HG03066 (cell line): ENCODE data around the gene C10orf90.

Experiments used
- ATAC-seq: cut with Tn5 transposase; IDR thresholded peaks from one replicate; pipeline ENCODE4 v1.9.1; 2021; ENCODE audit warnings: low read depth; ENCODE audit not compliant: unreplicated experiment

Gene C10orf90

DNA sequence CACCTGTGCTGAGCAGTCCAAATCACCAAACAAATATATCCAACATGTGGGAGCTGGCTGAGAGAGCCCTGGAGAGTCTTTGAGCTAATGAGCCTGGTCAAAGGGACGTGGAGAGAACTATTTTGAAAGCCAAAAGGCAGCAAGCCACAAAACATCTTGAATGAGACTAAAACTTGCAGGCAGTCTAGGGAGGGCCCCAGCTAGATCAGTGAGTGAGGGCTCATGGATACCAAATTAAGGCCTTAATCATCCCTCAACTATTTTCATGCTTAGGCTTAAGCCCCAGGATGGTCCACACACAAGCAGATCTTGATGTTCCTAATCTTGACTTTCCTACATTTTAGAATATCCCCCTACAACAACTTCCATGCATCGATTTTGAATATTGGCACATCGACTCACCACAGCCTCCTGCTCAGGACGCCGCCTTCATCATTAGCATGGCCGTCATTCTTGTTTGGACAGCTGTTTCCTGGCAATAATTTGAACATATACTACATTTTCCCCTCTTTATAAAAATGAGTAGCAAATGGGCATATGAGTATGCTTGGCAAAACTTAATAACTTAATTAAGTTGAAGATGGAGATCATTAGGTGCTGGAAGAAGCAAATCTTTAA is 195.3 kb downstream of the C10orf90 start:
- no peak for ATAC-seq

- ATAC-seq, result no peak
Measured at GRCh38 chr10:126474031-126474430, 196.5 kb downstream of the C10orf90 start.

GRCh38 chr10:126470991-126471390 is 199.5 kb downstream of the C10orf90 start:
- no peak for ATAC-seq

GRCh38 chr10:126469692-126470091 is 200.8 kb downstream of the C10orf90 start:
- no peak for ATAC-seq

DNA sequence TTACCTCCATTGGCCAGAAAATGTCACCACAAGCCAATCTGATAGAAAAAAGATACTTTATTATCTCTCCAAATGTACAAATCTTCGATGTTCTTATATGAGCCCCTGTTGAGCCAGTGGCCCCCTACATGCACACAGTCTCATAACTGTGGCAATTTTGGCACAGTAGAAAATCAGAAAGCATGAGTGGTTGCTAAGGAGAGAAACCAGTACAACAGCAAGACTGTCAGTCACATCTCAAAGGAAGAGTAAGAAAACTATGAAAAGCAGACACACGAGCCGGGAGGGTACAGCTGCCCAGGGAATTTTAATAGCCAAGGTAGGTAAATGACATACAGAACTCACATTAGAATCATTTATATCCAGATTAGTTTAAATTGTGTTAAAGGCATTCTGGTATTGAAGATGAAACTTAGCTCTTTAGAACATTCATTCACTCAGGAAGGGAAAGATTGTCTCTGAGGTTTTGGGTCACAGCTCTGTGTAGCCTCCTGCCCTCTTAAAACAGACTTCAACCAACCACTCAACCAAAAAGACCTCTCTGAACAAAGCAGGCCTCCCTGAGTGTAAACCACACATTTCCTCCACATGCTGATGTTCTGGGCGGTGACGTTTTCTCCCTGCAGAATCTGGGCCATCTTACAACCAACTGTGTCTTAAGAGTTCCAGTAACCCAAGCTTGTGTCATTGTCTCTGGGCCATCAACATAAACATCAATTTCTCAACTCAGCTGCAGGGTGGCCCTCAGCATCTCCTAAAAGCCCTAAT is 201.4 kb downstream of the C10orf90 start:
- no peak for ATAC-seq

- ATAC-seq, result no peak
Measured at GRCh38 chr10:126468467-126468866, 202.0 kb downstream of the C10orf90 start.

- ATAC-seq, result no peak
Measured at GRCh38 chr10:126465771-126466170, 204.7 kb downstream of the C10orf90 start.

DNA sequence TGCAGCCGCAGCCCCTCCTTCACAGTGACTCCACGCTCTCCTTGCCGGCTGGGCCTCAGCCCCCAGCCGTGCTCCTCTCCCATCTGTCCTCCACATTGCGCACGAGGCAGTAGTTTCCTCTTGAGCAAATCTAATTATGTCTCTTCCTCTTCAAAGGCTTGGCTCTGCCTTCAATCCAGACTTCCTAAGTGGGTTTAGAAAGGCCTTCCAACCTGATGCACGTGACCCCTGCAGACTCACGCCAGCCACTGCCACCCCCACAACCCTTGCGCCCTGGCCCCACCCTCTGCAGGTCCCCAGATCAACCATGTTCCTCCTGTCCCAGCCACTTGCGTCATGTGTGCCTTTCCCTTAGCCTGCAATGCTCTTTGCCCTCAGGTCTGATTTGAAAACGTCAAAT is 207.2 kb downstream of the C10orf90 start:
- no peak for ATAC-seq

DNA sequence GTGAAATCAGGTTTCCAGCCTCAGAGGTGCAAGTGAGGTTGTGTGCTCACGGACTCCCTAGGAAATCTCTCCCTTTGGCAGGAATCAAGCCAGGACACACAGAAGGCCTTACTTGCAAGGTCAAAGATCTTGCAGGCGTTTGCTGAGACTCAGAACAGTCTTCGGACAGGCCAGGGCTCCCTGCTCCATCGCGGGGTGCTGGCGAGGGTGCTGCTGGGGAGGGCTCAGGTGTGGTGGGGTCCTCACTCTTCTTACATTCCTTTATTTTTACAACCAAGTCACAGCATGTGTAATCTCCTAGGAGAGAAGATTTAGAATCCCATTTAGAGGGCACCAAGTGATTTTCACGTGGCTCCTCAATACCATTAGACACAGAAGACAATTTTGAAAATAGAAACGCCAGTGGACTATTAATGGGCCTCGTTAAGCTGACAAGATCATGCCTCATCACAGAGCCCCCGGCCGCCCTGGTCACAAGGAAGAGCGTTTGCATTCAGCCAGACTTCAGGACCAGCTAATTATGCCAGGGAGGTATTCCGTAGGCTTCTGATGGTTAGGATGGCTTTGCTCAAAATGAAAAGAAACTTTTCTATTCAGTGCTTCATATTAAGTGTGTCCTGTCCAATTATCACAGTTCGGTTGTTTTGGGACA is 209.1 kb downstream of the C10orf90 start:
- ATAC-seq, result no peak

DNA sequence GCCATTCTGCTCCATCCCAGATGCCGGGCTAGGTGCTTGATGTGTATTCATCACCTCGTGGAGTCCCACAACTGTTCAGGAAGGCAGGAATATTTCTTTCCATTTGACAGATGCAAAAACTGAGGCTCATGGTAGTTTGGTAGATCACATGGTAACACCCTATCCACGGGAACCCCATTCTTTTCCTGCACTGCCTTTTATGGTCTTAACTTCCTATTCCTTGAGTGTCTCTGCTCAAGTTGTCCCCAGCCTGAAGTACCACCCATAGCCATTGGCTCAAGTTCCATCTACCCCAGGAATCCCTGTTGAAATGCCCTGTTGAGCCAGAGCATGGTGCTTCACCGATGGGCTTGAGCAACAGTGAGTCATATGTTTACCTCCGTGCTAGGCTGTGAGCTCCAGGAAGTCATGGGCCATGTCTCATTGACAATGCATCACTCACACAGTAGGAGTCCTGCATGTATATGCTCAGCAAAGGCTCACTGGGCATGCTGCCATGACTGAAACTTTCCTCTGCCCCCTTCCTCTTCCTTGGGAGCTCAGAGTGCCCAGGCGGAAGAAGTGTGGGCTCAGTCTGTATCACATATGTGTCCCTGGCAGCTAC is 210.5 kb downstream of the C10orf90 start:
- ATAC-seq, result no peak

- no peak for ATAC-seq
Measured at GRCh38 chr10:126459032-126459831, 211.3 kb downstream of the C10orf90 start.

GRCh38 chr10:126458466-126458865 is 212.0 kb downstream of the C10orf90 start:
- no peak for ATAC-seq

DNA sequence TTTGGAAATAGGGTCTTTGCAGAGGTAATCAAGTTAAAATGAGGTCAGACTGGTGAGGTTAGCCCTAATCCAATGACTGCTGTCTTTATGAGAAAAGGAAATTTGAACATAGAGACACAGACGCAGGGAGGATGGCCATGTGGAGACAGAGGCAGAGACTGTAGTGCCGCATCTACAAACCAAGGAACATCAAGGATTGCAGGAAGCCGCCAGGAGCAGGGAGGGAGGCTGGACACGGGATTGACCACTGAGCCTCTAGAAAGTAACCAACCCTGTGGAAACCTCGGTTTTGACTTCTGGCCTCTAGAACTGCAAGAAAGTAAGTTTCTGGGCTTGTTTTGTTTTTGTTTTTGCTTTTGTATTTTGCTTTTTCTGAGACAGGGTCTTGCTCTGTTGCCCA is 213.9 kb downstream of the C10orf90 start:
- no peak for ATAC-seq

- ATAC-seq, result no peak
Measured at GRCh38 chr10:126455766-126456405, 214.6 kb downstream of the C10orf90 start.

GRCh38 chr10:126455036-126455765 is 215.3 kb downstream of the C10orf90 start:
- ATAC-seq, result no peak

GRCh38 chr10:126454045-126454751 is 216.3 kb downstream of the C10orf90 start:
- ATAC-seq, result no peak

DNA sequence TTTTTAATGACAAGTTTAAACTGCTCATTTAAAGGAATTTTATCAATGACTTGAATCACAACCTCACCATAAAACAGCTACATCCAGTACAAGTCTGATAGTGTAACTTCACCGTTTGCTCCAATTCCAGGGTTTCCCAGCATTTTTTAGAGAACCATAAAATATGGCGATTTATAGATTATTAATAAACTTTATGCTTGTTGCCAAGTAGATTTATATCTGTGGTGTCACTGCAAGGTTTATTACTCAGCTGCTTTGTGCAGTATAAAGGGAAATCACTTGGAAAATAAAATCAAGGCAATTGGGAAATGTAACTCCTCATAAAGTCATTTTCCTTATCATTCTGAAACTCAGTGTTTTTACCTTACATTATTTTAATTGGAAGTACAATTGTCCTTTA is 218.2 kb downstream of the C10orf90 start:
- no peak for ATAC-seq

GRCh38 chr10:126448091-126448490 is 222.4 kb downstream of the C10orf90 start:
- ATAC-seq, result no peak

DNA sequence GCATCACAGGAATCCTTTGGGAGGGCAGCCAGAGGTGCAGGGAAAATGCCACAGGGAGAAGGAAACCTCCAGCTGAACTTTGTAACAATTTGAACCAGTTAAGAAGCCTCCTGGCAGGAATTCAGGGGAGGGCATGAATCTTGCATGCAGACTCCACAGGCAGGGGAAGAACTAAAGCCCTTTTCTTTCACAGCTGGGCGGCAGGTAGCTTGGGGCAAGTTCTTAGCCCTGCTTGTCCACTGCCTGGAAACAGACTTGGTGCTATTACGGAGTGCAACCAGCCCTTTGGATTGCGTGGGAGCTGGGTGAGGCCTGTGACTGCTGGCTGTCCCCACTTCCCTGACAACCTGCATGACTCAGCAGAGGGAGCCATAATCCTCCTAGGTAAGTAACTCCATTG is 230.6 kb downstream of the C10orf90 start:
- ATAC-seq, result no peak
